Fibroblast of skin of left biceps (primary cell): Measurements from ENCODE around the gene CIZ1.
"Not testable (repeated sequence)": the region's sequence is repeated elsewhere in the genome, so short reads cannot be mapped to it uniquely, and the experiment has no call there.

Experiments used
- DNase-seq, 2 experiments: peaks; one replicate each; pipeline ENCODE4 v3.0.0-alpha.2; 2013; ENCODE audit warnings: low read depth in 2 of 2

Gene CIZ1

GRCh38 chr9:128190516-128191405 lies 611 bp downstream of the CIZ1 start:
- DNase-seq = no peak

GRCh38 chr9:128190013-128190412 lies 1.4 kb downstream of the CIZ1 start:
- DNase-seq = no peak

- no peak for DNase-seq
Measured at GRCh38 chr9:128188209-128188608, 3.2 kb downstream of the CIZ1 start.

- no peak for DNase-seq
Measured at GRCh38 chr9:128187361-128187760, 4.0 kb downstream of the CIZ1 start.

GRCh38 chr9:128185979-128186965 lies 5.1 kb downstream of the CIZ1 start:
- no peak for DNase-seq

GRCh38 chr9:128182893-128183588 lies 8.3 kb downstream of the CIZ1 start:
- DNase-seq = no peak

GRCh38 chr9:128181480-128181879 lies 9.9 kb downstream of the CIZ1 start:
- not testable (repeated sequence) for DNase-seq

GRCh38 chr9:128180447-128180846 lies 10.9 kb downstream of the CIZ1 start:
- DNase-seq = no peak

GRCh38 chr9:128180001-128180400 lies 11.4 kb downstream of the CIZ1 start:
- no peak for DNase-seq

GRCh38 chr9:128178806-128179431 lies 12.5 kb downstream of the CIZ1 start:
- DNase-seq = no peak

GRCh38 chr9:128175726-128176125 lies 15.6 kb downstream of the CIZ1 start:
- no peak for DNase-seq

- DNase-seq = no peak
Measured at GRCh38 chr9:128175102-128175563, 16.2 kb downstream of the CIZ1 start.

- no peak for DNase-seq
Measured at GRCh38 chr9:128174062-128174461, 17.3 kb downstream of the CIZ1 start.

GRCh38 chr9:128169925-128170324 lies 21.4 kb downstream of the CIZ1 start:
- no peak for DNase-seq

GRCh38 chr9:128169492-128169891 lies 21.9 kb downstream of the CIZ1 start:
- DNase-seq = no peak

- no peak for DNase-seq
Measured at GRCh38 chr9:128168731-128169308, 22.6 kb downstream of the CIZ1 start.

GRCh38 chr9:128167209-128167608 lies 24.2 kb downstream of the CIZ1 start:
- DNase-seq = no peak

- no peak for DNase-seq
Measured at GRCh38 chr9:128166169-128166568, 25.2 kb downstream of the CIZ1 start.

- no peak for DNase-seq
Measured at GRCh38 chr9:128164307-128164885, 27.0 kb downstream of the CIZ1 start.

GRCh38 chr9:128163523-128164306 lies 27.7 kb downstream of the CIZ1 start:
- DNase-seq = no peak
